NCI-H2227 (cell line): ENCODE results near the gene BAMBI.

ENCODE experiments used
- DNase-seq: peaks from one replicate; lab custom pipeline; 2025; ENCODE audit not compliant: unreplicated experiment; lab: John Stamatoyannopoulos, UW

BAMBI gene

GRCh38 chr10:28704464-28705161 is 27.3 kb downstream of the BAMBI start:
- no peak for DNase-seq

- DNase-seq: no peak
Observed at GRCh38 chr10:28705472-28705871, 28.2 kb downstream of the BAMBI start.

GRCh38 chr10:28709001-28709710 is 31.8 kb downstream of the BAMBI start:
- DNase-seq: no peak

GRCh38 chr10:28710202-28710886 is 33.0 kb downstream of the BAMBI start:
- DNase-seq: no peak

GRCh38 chr10:28711041-28711440 is 33.7 kb downstream of the BAMBI start:
- no peak for DNase-seq

- DNase-seq: no peak
Observed at GRCh38 chr10:28711776-28712175, 34.5 kb downstream of the BAMBI start.

- no peak for DNase-seq
Observed at GRCh38 chr10:28713626-28714352, 36.5 kb downstream of the BAMBI start.

GRCh38 chr10:28714401-28715053 is 37.2 kb downstream of the BAMBI start:
- no peak for DNase-seq

GRCh38 chr10:28715246-28715645 is 37.9 kb downstream of the BAMBI start:
- DNase-seq: no peak

- no peak for DNase-seq
Observed at GRCh38 chr10:28715757-28716156, 38.4 kb downstream of the BAMBI start.

GRCh38 chr10:28716748-28717147 is 39.4 kb downstream of the BAMBI start:
- DNase-seq: no peak

GRCh38 chr10:28717656-28718201 is 40.4 kb downstream of the BAMBI start:
- DNase-seq: no peak

GRCh38 chr10:28719789-28720436 is 42.6 kb downstream of the BAMBI start:
- DNase-seq: no peak

- no peak for DNase-seq
Observed at GRCh38 chr10:28721318-28721951, 44.1 kb downstream of the BAMBI start.

- peak; percentile 8 for DNase-seq
Observed at GRCh38 chr10:28722065-28722803, 44.9 kb downstream of the BAMBI start.

- no peak for DNase-seq
Observed at GRCh38 chr10:28728366-28728765, 51.0 kb downstream of the BAMBI start.

GRCh38 chr10:28730031-28730778 is 52.9 kb downstream of the BAMBI start:
- no peak for DNase-seq

GRCh38 chr10:28732091-28732490 is 54.8 kb downstream of the BAMBI start:
- no peak for DNase-seq
